ENCODE data around the gene FAM8A1. TPM values are rescaled to one million over a fixed set of nuclear protein-coding genes. Genes with fewer than 3 reads are reported as not detected.
A peak's percentile ranks its signal among the peaks of the same experiment; 100 is the strongest.

FAM8A1 gene
- total and polyA plus RNA-seq, 9 of the 15 experiments (the other 6 are each of a cell fraction or from before 2014, with no cell fraction given), result 4.9 to 23.6 (median 14.2) TPM

DNA sequence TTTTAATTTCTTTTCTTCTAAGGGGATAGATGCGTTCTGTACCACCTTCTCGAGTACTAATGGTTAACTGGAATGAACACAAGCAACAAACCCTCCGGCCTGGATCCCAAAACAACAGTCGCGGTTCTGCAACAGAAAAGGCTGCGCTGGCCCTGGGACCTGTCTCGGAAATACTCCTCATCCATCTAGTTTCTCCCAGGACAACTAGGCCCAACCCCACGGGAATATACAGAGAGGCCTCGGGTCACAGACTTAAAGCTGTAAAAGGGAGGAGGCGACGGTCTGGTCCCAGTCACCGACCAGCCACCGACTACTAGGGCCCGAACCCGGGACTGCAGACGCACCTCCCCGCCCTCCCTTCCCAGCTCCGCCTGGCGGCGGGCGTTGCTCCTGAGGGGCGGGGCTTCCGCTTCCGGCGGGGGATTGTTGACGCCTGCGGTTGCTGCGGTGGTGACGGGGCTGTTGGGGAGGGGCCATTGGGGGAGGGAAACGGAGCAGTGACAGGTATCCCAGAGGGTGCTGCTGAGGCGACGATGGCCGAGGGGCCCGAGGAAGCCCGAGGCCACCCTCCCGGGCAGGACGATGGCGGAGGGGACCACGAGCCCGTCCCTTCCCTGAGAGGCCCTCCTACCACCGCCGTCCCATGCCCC lies at the start of gene FAM8A1 (continued):
- no peak for TF ChIP-seq XRCC4 (IDR thresholded peaks at IDR 0.05; ENCODE audit: extremely low read depth, insufficient read depth, insufficient read length)
- no peak for TF ChIP-seq KAT2B (IDR thresholded peaks at IDR 0.05; ENCODE audit: low read depth, low read length)
- 0 out of 2 replicates have a peak, but pooled peaks have one; percentile 24 for TF ChIP-seq MYNN (IDR thresholded peaks at IDR 0.05)
- TF ChIP-seq MYNN (CRISPR knock-in tag; IDR thresholded peaks at IDR 0.05), result no peak
- TF ChIP-seq NFYB (IDR thresholded peaks at IDR 0.05; ENCODE audit: extremely low read depth, insufficient read length), result no peak
- TF ChIP-seq, protein P1, sequence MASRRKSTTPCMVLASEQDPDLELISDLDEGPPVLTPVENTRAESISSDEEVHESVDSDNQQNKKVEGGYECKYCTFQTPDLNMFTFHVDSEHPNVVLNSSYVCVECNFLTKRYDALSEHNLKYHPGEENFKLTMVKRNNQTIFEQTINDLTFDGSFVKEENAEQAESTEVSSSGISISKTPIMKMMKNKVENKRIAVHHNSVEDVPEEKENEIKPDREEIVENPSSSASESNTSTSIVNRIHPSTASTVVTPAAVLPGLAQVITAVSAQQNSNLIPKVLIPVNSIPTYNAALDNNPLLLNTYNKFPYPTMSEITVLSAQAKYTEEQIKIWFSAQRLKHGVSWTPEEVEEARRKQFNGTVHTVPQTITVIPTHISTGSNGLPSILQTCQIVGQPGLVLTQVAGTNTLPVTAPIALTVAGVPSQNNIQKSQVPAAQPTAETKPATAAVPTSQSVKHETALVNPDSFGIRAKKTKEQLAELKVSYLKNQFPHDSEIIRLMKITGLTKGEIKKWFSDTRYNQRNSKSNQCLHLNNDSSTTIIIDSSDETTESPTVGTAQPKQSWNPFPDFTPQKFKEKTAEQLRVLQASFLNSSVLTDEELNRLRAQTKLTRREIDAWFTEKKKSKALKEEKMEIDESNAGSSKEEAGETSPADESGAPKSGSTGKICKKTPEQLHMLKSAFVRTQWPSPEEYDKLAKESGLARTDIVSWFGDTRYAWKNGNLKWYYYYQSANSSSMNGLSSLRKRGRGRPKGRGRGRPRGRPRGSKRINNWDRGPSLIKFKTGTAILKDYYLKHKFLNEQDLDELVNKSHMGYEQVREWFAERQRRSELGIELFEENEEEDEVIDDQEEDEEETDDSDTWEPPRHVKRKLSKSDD (conservative IDR thresholded peaks at IDR 0.05; ENCODE audit: low read length), result no peak
- TF ChIP-seq ZNF696 (CRISPR knock-in tag; conservative IDR thresholded peaks at IDR 0.05), result no peak
- peak; percentile 56; the same call in 1 of the 2 replicates for TF ChIP-seq KLF6 (CRISPR knock-in tag; IDR thresholded peaks at IDR 0.05; ENCODE audit: borderline replicate concordance)
- TF ChIP-seq ARID2 (IDR thresholded peaks at IDR 0.05), result no peak
- no peak for TF ChIP-seq ZC3H4 (CRISPR knock-in tag; IDR thresholded peaks at IDR 0.05; ENCODE audit: borderline replicate concordance)
- TF ChIP-seq ZNF717 (CRISPR knock-in tag; IDR thresholded peaks at IDR 0.05), result no peak
- TF ChIP-seq NCOA1 (IDR thresholded peaks at IDR 0.05; ENCODE audit: low read depth), result no peak
- TF ChIP-seq HIVEP1 (CRISPR knock-in tag; IDR thresholded peaks at IDR 0.05), result no peak
- TF ChIP-seq CBFA2T2 (conservative IDR thresholded peaks at IDR 0.05), result no peak
- TF ChIP-seq E2F3 (CRISPR knock-in tag; IDR thresholded peaks at IDR 0.05), result no peak
- TF ChIP-seq SMARCA4 (IDR thresholded peaks at IDR 0.05), result no peak
- peak; percentile 19; the same call in 1 of the 2 replicates for TF ChIP-seq RB1 (IDR thresholded peaks at IDR 0.05; ENCODE audit: low read depth)
- TF ChIP-seq, protein P2, sequence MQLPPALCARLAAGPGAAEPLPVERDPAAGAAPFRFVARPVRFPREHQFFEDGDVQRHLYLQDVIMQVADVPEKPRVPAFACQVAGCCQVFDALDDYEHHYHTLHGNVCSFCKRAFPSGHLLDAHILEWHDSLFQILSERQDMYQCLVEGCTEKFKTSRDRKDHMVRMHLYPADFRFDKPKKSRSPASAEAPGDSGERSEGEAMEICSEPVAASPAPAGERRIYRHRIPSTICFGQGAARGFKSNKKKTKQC (CRISPR knock-in tag; IDR thresholded peaks at IDR 0.05), result no peak; the same call in 1 of the 2 replicates
- TF ChIP-seq, protein P3, sequence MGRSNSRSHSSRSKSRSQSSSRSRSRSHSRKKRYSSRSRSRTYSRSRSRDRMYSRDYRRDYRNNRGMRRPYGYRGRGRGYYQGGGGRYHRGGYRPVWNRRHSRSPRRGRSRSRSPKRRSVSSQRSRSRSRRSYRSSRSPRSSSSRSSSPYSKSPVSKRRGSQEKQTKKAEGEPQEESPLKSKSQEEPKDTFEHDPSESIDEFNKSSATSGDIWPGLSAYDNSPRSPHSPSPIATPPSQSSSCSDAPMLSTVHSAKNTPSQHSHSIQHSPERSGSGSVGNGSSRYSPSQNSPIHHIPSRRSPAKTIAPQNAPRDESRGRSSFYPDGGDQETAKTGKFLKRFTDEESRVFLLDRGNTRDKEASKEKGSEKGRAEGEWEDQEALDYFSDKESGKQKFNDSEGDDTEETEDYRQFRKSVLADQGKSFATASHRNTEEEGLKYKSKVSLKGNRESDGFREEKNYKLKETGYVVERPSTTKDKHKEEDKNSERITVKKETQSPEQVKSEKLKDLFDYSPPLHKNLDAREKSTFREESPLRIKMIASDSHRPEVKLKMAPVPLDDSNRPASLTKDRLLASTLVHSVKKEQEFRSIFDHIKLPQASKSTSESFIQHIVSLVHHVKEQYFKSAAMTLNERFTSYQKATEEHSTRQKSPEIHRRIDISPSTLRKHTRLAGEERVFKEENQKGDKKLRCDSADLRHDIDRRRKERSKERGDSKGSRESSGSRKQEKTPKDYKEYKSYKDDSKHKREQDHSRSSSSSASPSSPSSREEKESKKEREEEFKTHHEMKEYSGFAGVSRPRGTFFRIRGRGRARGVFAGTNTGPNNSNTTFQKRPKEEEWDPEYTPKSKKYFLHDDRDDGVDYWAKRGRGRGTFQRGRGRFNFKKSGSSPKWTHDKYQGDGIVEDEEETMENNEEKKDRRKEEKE (IDR thresholded peaks at IDR 0.05; ENCODE audit: borderline replicate concordance in 1 of 2, control insufficient read depth in 1 of 2, low read depth in 2 of 2, low read length in 1 of 2), result no peak
- TF ChIP-seq, protein P4, sequence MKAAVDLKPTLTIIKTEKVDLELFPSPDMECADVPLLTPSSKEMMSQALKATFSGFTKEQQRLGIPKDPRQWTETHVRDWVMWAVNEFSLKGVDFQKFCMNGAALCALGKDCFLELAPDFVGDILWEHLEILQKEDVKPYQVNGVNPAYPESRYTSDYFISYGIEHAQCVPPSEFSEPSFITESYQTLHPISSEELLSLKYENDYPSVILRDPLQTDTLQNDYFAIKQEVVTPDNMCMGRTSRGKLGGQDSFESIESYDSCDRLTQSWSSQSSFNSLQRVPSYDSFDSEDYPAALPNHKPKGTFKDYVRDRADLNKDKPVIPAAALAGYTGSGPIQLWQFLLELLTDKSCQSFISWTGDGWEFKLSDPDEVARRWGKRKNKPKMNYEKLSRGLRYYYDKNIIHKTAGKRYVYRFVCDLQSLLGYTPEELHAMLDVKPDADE (conservative IDR thresholded peaks at IDR 0.05; ENCODE audit: control insufficient read depth, low read depth, low read length), result peak; percentile 54; the same call in 1 of the 2 replicates
- 0 out of 2 replicates have a peak, but pooled peaks have one; percentile 41 for TF ChIP-seq RNF2 (IDR thresholded peaks at IDR 0.05)

All from K562 (cell line).